Astrocyte (in vitro differentiated cells and primary cell): ENCODE data around the gene RNF180.

Experiments used
- EZH2 ChIP-seq: IDR thresholded peaks from 2 replicates; pipeline ENCODE4 v1.6.1; 2012; ENCODE audit warnings: mild to moderate bottlenecking, low read length, inconsistent platforms; ENCODE audit not compliant: insufficient read depth
- TF ChIP-seq, protein P1 (sequence below): IDR thresholded peaks from 2 replicates; pipeline ENCODE4 v1.5.1; 2011; ENCODE audit warnings: low read depth, mild to moderate bottlenecking, inconsistent platforms, low read length, moderate library complexity; ENCODE audit not compliant: insufficient read depth

DNA sequence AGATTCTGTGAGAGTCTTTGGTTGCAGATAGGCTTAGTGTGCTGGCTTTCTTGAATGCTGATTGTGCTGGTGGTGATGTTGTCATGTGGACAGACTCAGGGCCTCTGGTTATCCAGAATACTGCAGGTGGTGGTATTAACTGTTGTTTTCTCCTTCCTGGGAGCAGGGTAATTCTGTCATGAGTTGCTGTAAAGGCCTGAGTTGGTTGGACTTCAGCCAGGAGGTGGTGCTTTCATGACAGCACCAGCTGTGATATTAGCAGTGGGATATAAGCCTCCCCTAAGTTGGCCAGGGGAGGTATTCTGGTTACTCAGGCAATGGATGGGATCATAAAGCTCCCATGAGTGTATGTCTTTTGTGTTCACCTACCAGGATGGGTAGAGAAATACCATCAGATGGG is 16.4 kb upstream of the RNF180 start:
- TF ChIP-seq EZH2 = no peak
- TF ChIP-seq, protein P1, sequence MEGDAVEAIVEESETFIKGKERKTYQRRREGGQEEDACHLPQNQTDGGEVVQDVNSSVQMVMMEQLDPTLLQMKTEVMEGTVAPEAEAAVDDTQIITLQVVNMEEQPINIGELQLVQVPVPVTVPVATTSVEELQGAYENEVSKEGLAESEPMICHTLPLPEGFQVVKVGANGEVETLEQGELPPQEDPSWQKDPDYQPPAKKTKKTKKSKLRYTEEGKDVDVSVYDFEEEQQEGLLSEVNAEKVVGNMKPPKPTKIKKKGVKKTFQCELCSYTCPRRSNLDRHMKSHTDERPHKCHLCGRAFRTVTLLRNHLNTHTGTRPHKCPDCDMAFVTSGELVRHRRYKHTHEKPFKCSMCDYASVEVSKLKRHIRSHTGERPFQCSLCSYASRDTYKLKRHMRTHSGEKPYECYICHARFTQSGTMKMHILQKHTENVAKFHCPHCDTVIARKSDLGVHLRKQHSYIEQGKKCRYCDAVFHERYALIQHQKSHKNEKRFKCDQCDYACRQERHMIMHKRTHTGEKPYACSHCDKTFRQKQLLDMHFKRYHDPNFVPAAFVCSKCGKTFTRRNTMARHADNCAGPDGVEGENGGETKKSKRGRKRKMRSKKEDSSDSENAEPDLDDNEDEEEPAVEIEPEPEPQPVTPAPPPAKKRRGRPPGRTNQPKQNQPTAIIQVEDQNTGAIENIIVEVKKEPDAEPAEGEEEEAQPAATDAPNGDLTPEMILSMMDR = no peak
